Loucy (cell line): ENCODE measurements around the gene BEND7.

Experiments
- H2AFZ ChIP-seq: fragments of 200-600 bp; sonication (generic); 2 replicates; pipeline ENCODE4 v1.6.0; 2016; ENCODE audit warnings: antibody characterized with exemption, mild to moderate bottlenecking, low read length, moderate library complexity
- H3F3A ChIP-seq: fragments of 200-600 bp; 2 replicates; pipeline ENCODE4 v1.6.0; 2016; ENCODE audit warnings: antibody characterized with exemption, low read depth, mild to moderate bottlenecking
- H3K27me3 ChIP-seq: fragments of 200-600 bp; sonication (generic); 2 replicates; pipeline ENCODE4 v1.6.1; 2014; ENCODE audit warnings: low read length, mild to moderate bottlenecking; ENCODE audit not compliant: insufficient read depth, poor library complexity, severe bottlenecking
- H3K36me3 ChIP-seq: fragments of 200-600 bp; sonication (generic); 2 replicates; pipeline ENCODE4 v1.6.1; 2016; ENCODE audit warnings: low read length; ENCODE audit not compliant: insufficient read depth
- H3K4me1 ChIP-seq: fragments of 200-600 bp; sonication (generic); 2 replicates; pipeline ENCODE4 v1.5.1; 2014; ENCODE audit warnings: low read length, mild to moderate bottlenecking; ENCODE audit not compliant: insufficient read depth, poor library complexity, severe bottlenecking
- H3K4me2 ChIP-seq: fragments of 200-600 bp; sonication (generic); 2 replicates; pipeline ENCODE4 v1.6.0; 2014; ENCODE audit warnings: antibody characterized with exemption, low read length, low read depth, mild to moderate bottlenecking; ENCODE audit not compliant: poor library complexity, severe bottlenecking
- H3K4me3 ChIP-seq: fragments of 200-600 bp; sonication (generic); 2 replicates; pipeline ENCODE4 v1.5.1; 2014; ENCODE audit warnings: low read length, mild to moderate bottlenecking, mixed read lengths; ENCODE audit not compliant: poor library complexity, severe bottlenecking
- H3K79me2 ChIP-seq: fragments of 200-600 bp; sonication (generic); 2 replicates; pipeline ENCODE4 v1.6.1; 2014; ENCODE audit warnings: low read length; ENCODE audit not compliant: insufficient read depth
- H3K9ac ChIP-seq: fragments of 200-600 bp; sonication (generic); 2 replicates; pipeline ENCODE4 v1.6.0; 2014; ENCODE audit warnings: mild to moderate bottlenecking, low read depth, low read length, moderate library complexity; ENCODE audit not compliant: poor library complexity, severe bottlenecking
- H3K9me2 ChIP-seq: fragments of 200-600 bp; sonication (generic); replicated peaks from 2 replicates; pipeline ENCODE4 v1.6.1; 2016; ENCODE audit warnings: low read depth, low read length, mixed read lengths
- H3K9me3 ChIP-seq: fragments of 200-600 bp; sonication (generic); 2 replicates; pipeline ENCODE4 v1.6.1; 2014; ENCODE audit warnings: mild to moderate bottlenecking, antibody characterized with exemption, low read length, low read depth; ENCODE audit not compliant: insufficient read depth
- H4K20me1 ChIP-seq: fragments of 200-600 bp; sonication (generic); 2 replicates; pipeline ENCODE4 v1.6.0; 2014; ENCODE audit warnings: antibody characterized with exemption, low read length, mild to moderate bottlenecking; ENCODE audit not compliant: insufficient read depth, poor library complexity, severe bottlenecking
- EZH2phosphoT487 ChIP-seq: fragments of 200-600 bp; IDR thresholded peaks from 2 replicates; pipeline ENCODE4 v1.6.1; 2018; ENCODE audit warnings: antibody characterized with exemption, mild to moderate bottlenecking, moderate library complexity, borderline replicate concordance
- TF ChIP-seq, protein P1 (sequence below): fragments of 200-600 bp; sonication (generic); conservative IDR thresholded peaks from 2 replicates; pipeline ENCODE4 v1.5.1; 2014; ENCODE audit warnings: mild to moderate bottlenecking, antibody characterized with exemption, low read length

Gene BEND7

DNA sequence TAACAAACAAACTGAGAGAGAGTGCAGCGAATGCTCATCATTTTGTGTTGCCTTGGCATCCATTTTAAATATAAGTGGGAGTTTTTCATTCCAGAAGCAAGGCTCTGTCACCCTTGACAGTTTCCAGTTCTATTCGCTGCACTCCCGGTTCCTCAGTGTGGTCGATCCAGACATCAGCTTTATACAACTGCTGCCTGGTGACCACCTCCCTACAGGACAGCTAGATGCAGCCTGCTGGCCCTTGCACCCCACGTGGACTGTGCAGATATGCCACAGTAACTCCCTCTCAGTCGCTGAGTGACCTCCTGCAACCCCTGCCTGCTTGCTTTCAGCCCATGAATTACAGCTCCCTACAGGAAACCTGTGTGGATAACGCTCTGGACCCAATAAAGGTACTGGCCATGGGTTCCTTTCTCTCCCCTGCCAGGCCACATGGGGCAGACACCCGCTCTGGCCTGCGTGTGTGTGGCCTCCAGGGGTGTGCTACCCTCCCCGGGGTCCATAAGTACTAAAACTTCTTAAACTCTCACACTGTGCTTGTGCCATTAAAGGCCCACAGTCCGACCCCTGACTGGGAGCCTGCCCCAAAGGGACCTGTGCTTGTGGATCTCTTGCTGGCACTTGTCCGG is 23.6 kb downstream of the BEND7 start:
- Histone ChIP-seq H3K9ac (no peak overlapping the region), H3K9me2 (no peaks in the 10 kb centered on the region), H3K36me3 (no peaks in the 10 kb centered on the region), H3K79me2 (no peaks in the 10 kb centered on the region), H3K9me3 (no peaks in the 10 kb centered on the region), H3F3A (no peaks in the 10 kb centered on the region), H3K27me3 (no peaks in the 10 kb centered on the region), H4K20me1 (no peaks in the 10 kb centered on the region), H3K4me3 (no peak overlapping the region), H3K4me1 (no peaks in the 10 kb centered on the region), H3K4me2 (no peak overlapping the region), H2AFZ (no peak overlapping the region)
- TF ChIP-seq, protein P1, sequence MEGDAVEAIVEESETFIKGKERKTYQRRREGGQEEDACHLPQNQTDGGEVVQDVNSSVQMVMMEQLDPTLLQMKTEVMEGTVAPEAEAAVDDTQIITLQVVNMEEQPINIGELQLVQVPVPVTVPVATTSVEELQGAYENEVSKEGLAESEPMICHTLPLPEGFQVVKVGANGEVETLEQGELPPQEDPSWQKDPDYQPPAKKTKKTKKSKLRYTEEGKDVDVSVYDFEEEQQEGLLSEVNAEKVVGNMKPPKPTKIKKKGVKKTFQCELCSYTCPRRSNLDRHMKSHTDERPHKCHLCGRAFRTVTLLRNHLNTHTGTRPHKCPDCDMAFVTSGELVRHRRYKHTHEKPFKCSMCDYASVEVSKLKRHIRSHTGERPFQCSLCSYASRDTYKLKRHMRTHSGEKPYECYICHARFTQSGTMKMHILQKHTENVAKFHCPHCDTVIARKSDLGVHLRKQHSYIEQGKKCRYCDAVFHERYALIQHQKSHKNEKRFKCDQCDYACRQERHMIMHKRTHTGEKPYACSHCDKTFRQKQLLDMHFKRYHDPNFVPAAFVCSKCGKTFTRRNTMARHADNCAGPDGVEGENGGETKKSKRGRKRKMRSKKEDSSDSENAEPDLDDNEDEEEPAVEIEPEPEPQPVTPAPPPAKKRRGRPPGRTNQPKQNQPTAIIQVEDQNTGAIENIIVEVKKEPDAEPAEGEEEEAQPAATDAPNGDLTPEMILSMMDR: no peak
- no peak for TF ChIP-seq EZH2phosphoT487

DNA sequence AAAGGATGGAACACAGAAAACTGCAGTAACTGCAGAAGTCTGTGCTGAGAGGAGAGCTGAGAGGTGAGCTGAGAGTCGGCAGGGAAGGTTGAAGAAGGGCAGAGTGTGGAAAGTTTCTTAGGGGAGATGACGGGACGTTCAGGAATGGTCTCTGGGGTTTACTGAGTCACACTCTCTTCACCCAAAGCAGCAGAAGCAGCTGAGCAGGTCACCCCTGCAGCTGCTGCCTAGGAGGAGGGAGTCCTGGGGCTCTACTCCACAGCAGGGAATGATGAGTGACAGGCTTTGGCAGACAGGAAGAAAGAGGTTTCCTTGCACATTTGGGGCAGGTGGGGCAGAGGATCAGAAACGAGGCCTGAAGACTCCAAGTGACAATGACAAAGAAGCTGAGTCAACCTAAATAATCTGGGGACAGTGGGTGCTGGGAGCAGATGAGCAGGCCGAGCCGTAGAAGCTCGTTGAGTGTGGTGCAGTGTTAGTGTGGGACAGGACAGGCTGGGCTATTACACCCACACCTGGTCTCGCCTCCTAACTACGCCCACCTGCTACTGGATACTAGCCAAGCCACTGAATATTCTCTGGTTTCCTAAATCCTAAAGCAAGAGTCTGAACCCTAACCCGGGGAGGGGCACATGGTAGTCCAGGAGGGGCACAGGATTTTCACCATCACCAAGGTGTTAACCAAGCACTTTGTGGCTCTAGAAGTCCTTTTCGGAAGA is 24.9 kb downstream of the BEND7 start:
- H3K4me1 ChIP-seq: no peaks in the 10 kb centered on the region
- no peak overlapping the region for H3K4me2 ChIP-seq
- no peaks in the 10 kb centered on the region for H3K9me3 ChIP-seq
- no peaks in the 10 kb centered on the region for H4K20me1 ChIP-seq
- H3K9me2 ChIP-seq: no peaks in the 10 kb centered on the region
- H3K4me3 ChIP-seq: no peak overlapping the region
- H3F3A ChIP-seq: no peaks in the 10 kb centered on the region
- H2AFZ ChIP-seq: no peak overlapping the region
- H3K9ac ChIP-seq: no peak overlapping the region
- H3K36me3 ChIP-seq: no peaks in the 10 kb centered on the region
- no peaks in the 10 kb centered on the region for H3K27me3 ChIP-seq
- no peaks in the 10 kb centered on the region for H3K79me2 ChIP-seq
- no peak for TF ChIP-seq EZH2phosphoT487
- TF ChIP-seq, protein P1: no peak

DNA sequence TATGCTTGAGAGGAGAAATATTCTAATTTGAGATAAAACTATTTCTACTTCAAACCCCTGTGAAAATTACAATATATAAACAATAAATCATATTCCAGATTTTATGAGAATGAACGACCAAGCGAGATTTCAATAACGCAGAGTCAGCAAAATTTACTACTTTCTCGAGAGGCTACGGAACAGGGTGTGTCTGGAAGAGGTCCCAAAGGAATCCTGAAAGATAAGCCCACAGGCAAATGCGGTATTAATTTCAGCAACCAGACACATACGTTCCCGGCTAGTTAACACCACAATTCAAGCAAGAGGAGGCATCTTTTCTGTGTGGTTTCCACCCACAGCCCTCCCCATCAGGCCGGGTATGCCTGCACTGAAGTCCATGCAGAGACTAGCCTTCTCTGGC is 26.4 kb downstream of the BEND7 start:
- Histone ChIP-seq H3K4me3 (no peak overlapping the region), H3K36me3 (no peaks in the 10 kb centered on the region), H3K4me2 (no peak overlapping the region), H2AFZ (no peak overlapping the region), H3K9me3 (no peaks in the 10 kb centered on the region), H4K20me1 (no peaks in the 10 kb centered on the region), H3K9me2 (no peaks in the 10 kb centered on the region), H3K4me1 (no peaks in the 10 kb centered on the region), H3K9ac (no peak overlapping the region), H3K79me2 (no peaks in the 10 kb centered on the region), H3K27me3 (no peaks in the 10 kb centered on the region), H3F3A (no peaks in the 10 kb centered on the region)
- TF ChIP-seq EZH2phosphoT487: no peak
- TF ChIP-seq, protein P1: no peak
